Left ventricle myocardium inferior (tissue), 1 donor: ENCODE measurements around the gene SCAANT1. TPM values are rescaled to one million over a fixed set of nuclear protein-coding genes. Genes with fewer than 3 reads are reported as not detected.

Experiments
- DNase-seq: peaks from one replicate; pipeline ENCODE4 v3.0.0-alpha.2; 2020
- H3K27ac ChIP-seq: fragments of 200-600 bp; replicated peaks from 2 replicates; pipeline ENCODE4 v1.8.0; 2021
- H3K27me3 ChIP-seq: fragments of 200-600 bp; 2 replicates; pipeline ENCODE4 v1.8.0; 2021; ENCODE audit warnings: low read depth
- H3K36me3 ChIP-seq: fragments of 200-600 bp; 2 replicates; pipeline ENCODE4 v1.8.0; 2021
- H3K4me1 ChIP-seq: fragments of 200-600 bp; 2 replicates; pipeline ENCODE4 v1.8.0; 2021
- H3K4me3 ChIP-seq: fragments of 200-600 bp; 2 replicates; pipeline ENCODE4 v1.8.0; 2021; ENCODE audit warnings: mild to moderate bottlenecking, moderate library complexity
- H3K9me3 ChIP-seq: fragments of 200-600 bp; replicated peaks from 2 replicates; pipeline ENCODE4 v1.8.0; 2021
- CTCF ChIP-seq: fragments of 200-600 bp; IDR thresholded peaks from 2 replicates; pipeline ENCODE4 v1.8.0; 2021; ENCODE audit warnings: antibody characterized with exemption, mild to moderate bottlenecking, borderline replicate concordance
- intact Hi-C: fragments of 100-400 bp; cut with micrococcal nuclease; formaldehyde crosslinking; loops from one replicate; pipeline ENCODE4 v1.11.0; 2022
- total RNA-seq: library from RNA; stranded (reverse); fragmentation: NEBNext Ultra II Directional; extraction: Animal tissue kit (Norgen Biotek cat#: 25700); gene quantifications from one replicate; pipeline ENCODE4 v1.2.1, GENCODE V29; 2021
- donor health status: DM: no; HTN: yes; CAD: no; lungs with severe emphysema.

SCAANT1 gene
- total RNA-seq, 1 donor from 2014 or later = not detected

- Histone ChIP-seq H3K36me3 (peaks cover 11% of the 10 kb centered on the region), H3K4me3 (no peak overlapping the region), H3K9me3 (no peaks in the 10 kb centered on the region), H3K27me3 (no peaks in the 10 kb centered on the region), H3K27ac (no peak overlapping the region), H3K4me1 (peaks cover 54% of the 10 kb centered on the region)
- TF ChIP-seq CTCF = no peak
- intact Hi-C loops = no loop called here
- DNase-seq = no peak
Observed at GRCh38 chr3:63950698-63951097, 38.5 kb upstream of the SCAANT1 start.

GRCh38 chr3:63949005-63949404 is 36.8 kb upstream of the SCAANT1 start:
- no peaks in the 10 kb centered on the region for H3K27me3 ChIP-seq
- no peak for TF ChIP-seq CTCF
- H3K36me3 ChIP-seq = peaks cover 7% of the 10 kb centered on the region
- no peak for DNase-seq
- H3K4me3 ChIP-seq = no peak overlapping the region
- H3K27ac ChIP-seq = no peak overlapping the region
- H3K4me1 ChIP-seq = peaks cover 69% of the 10 kb centered on the region
- intact Hi-C loops = no loop called here
- no peaks in the 10 kb centered on the region for H3K9me3 ChIP-seq

- no peak for DNase-seq
- no peaks in the 10 kb centered on the region for H3K36me3 ChIP-seq
- intact Hi-C loops = no loop called here
- H3K27me3 ChIP-seq = no peaks in the 10 kb centered on the region
- H3K4me1 ChIP-seq = peaks cover 70% of the 10 kb centered on the region
- H3K27ac ChIP-seq = no peak overlapping the region
- no peaks in the 10 kb centered on the region for H3K9me3 ChIP-seq
- H3K4me3 ChIP-seq = no peak overlapping the region
- TF ChIP-seq CTCF = no peak
Observed at GRCh38 chr3:63947594-63947993, 35.4 kb upstream of the SCAANT1 start.

DNA sequence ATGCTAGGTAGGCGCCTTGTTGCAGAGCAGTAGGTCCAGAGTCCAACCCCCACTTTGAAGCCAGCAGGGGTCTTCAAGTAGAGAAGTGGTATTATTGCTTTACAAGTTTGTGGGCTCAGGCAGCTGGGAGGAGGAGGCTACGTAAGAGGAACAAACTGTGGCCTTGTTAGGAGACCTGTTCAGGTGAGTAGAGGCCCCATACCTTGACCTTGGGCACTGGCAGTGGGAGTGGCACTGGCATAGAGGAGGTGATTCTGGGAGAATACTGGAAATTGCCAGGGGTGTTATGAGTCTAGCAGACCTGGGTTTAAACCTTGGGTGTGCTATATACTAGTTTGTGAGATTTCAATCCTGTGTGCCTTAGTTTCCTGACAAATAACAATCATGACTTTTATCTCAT is 34.6 kb upstream of the SCAANT1 start:
- H3K27ac ChIP-seq = no peak overlapping the region
- H3K9me3 ChIP-seq = no peaks in the 10 kb centered on the region
- no peak for TF ChIP-seq CTCF
- H3K4me3 ChIP-seq = no peak overlapping the region
- peaks cover 75% of the 10 kb centered on the region for H3K4me1 ChIP-seq
- no peak for DNase-seq
- no peaks in the 10 kb centered on the region for H3K27me3 ChIP-seq
- intact Hi-C loops = no loop called here
- no peaks in the 10 kb centered on the region for H3K36me3 ChIP-seq

DNA sequence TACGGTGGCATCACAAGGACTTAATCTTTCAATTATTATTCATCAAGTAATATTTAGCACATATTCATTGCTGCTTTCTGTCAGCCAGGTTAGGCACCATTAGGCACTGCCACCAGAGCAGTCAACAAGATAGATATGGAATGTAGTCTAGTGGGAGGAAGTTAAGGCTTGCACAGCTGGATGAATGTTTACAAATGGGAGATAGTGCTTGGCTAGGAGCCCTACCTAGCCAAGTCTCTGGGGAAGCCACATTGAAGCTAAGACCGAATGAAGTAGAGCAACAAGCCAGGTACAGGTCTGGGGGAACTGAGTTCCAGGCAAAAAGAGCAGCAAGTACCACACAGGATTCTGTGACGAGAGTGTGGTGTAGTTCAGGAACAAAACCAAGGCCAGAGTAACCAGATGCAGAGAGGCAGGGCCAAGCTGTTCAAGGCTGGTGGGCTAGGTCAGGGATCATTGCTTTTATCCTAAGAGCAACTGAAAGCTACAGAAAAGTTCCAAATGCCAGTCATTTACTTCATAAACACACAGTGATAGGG is 33.4 kb upstream of the SCAANT1 start:
- Histone ChIP-seq H3K27ac (no peak overlapping the region), H3K4me1 (peaks cover 63% of the 10 kb centered on the region), H3K36me3 (no peaks in the 10 kb centered on the region), H3K27me3 (no peaks in the 10 kb centered on the region), H3K4me3 (no peak overlapping the region), H3K9me3 (no peaks in the 10 kb centered on the region)
- intact Hi-C loops = no loop called here
- DNase-seq = no peak
- no peak for TF ChIP-seq CTCF
